HFF-Myc (cell line): Measurements from ENCODE around the gene ANGPT4.

Source experiments
- DNase-seq: peaks from one replicate; pipeline ENCODE4 v3.0.0-alpha.2; 2011; ENCODE audit warnings: low read depth; ENCODE audit errors: extremely low read depth
- H3K4me3 ChIP-seq: replicated peaks from 2 replicates; pipeline ENCODE4 v1.5.1; 2011; ENCODE audit warnings: low read depth, mild to moderate bottlenecking, control low read depth, low read length
- CTCF ChIP-seq: IDR thresholded peaks from 2 replicates; pipeline ENCODE4 v1.5.1; 2012; ENCODE audit warnings: mild to moderate bottlenecking, low read depth, low read length, control low read depth; ENCODE audit errors: missing control alignments

Gene ANGPT4

DNA sequence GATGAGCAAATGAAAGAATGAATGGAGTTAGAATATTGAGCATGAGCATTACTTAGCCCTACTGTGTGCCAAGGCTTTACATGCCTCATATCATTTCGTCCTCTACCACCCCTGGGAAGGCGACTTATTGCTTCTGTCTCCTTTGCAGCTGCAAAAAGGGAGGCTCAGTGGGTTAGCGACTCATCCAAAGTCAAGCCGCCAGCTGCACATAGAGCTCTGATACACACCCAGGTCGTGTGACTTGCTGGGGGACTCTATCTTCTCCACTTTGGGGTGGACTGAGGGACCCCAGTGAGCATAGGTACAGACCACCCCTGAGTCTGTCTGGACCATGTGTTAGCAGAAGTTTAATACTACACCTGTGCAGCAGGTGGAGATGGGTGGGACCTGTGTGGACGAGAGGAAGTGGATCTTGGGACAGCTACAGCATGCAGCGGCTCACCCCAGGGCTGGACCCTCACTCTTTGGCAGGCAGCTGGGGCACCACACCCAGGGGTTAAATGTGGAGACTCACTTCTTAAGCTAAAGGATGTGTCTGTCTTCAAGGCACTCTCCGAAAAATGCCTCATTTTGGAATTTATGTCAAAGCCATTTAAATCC, 36.2 kb upstream of the ANGPT4 start:
- DNase-seq, result no peak
- TF ChIP-seq CTCF, result no peak
- no peak overlapping the region for H3K4me3 ChIP-seq

DNA sequence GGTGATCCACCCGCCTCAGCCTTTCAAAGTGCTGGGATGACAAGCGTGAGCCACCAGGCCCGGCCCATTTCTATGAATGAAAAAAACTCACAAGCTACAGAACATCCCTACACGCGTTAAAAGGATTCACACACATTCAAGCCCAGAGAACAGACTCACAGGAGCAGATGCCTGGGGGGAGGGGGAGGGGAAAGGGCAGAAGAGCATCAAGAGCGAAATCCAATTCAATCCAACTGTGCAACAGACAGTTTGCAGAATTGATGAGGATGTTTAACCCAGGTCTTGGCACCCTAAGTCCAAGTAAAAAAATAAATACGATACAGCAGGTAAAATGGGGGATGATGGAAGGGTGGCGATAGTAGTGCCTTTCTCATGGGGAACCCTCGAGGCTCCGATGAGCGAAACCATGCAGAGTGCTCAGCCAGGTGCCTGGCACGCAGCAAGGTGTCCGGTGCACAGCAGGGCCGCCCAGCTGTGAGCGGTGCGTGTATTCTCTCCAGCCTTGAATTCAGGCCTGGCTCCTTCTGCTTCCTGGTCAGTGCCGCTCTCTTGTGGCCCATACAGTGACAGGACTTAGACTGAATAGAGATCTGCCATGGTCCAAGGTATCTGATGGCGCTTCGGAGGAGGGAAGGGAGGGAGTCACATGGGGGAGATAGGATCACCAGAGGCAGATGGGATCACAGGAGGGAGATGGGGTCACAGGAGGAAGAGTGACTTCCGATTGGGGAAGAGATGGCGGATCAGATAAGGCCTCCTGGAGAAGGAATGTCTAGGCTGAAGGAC, 35.4 kb upstream of the ANGPT4 start:
- no peak overlapping the region for H3K4me3 ChIP-seq
- no peak for TF ChIP-seq CTCF
- DNase-seq, result no peak

DNA sequence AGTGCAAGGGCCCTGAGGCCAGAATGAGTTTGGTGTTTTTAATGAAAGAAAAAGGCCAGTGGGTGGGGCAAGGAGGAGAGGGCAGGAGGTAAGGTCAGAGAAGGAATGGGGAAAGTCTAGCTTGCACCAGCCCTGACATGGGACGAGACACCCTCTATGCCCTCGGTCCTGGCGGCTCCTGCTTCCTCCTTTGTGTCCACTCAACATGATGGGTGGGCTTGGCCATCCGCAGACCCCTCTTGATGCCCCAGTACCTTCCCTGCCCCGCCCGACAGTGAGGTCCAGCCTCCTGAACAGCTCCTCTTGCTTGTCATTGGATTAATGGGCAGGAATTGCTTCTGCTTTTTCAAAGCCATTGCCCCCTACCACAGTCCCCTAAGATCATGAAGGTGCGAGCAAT, 33.6 kb upstream of the ANGPT4 start:
- no peak for DNase-seq
- H3K4me3 ChIP-seq, result no peak overlapping the region
- no peak for TF ChIP-seq CTCF

DNA sequence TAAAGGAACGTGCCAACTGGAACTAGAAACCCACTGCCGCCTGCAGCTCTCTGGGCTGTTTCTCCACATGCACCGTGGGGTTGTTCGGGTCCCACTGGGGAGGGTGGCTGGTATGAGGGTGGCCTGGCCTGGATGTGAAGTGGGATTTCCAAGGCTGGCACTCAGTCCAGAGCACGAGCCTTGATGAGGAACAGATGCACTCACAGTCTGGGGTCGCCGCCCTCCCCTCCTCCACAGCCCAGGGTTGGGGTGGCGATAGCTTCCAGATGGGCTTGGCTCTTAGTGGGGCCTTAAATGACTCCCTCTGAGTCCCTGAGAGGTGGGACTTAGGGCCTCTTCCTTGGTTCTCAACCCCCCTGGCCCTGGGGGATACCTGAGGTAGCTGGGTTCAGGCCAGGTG, 30.7 kb upstream of the ANGPT4 start:
- H3K4me3 ChIP-seq, result no peak overlapping the region
- no peak for TF ChIP-seq CTCF
- no peak for DNase-seq

GRCh38 chr20:945841-946240, 29.7 kb upstream of the ANGPT4 start:
- no peak overlapping the region for H3K4me3 ChIP-seq
- DNase-seq, result no peak
- TF ChIP-seq CTCF, result no peak

- TF ChIP-seq CTCF, result no peak
- no peak for DNase-seq
- no peak overlapping the region for H3K4me3 ChIP-seq
Measured at GRCh38 chr20:944774-945410, 28.8 kb upstream of the ANGPT4 start.
